ENCODE data around the gene SPHK2. TPM values are rescaled to one million over a fixed set of nuclear protein-coding genes. Genes with fewer than 3 reads are reported as not detected.

The SPHK2 gene
- total RNA-seq, 1 experiment from 2014 or later, result 19.9 TPM

DNA sequence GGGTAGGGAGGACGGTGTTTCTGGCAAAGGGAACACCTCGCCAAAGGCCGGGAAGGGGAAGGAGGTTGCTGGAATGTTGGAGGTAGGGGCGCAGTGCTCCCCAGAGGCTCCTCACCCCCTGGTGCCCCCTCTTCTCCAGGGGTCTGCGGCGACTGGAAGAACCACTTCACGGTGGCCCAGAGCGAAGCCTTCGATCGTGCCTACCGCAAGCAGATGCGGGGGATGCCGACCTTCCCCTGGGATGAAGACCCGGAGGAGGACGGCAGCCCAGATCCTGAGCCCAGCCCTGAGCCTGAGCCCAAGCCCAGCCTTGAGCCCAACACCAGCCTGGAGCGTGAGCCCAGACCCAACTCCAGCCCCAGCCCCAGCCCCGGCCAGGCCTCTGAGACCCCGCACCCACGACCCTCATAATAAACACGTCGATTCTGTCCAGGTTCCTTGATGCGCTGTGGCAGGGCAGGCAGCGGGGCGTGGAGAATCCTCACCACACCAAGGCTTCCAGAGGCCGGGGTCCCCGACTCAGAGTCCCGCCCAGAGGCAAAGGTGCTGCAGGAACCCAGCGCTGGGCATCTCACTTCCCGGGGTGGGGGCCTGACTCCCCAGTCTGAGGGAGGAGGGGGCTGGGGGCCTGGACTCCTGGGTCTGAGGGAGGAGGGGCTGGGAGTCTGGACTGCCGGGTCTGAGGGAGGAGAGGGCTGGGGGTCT is 20.2 kb upstream of the SPHK2 start:
- ATAC-seq (no peak), DNase-seq (ENCODE audit: low read depth, low spot score) (no peak)
- RAD21 ChIA-PET (ENCODE audit: low non-redundant PET in 1 of 2, low total read pairs in 2 of 2, uncharacterized antibody in 2 of 2, unreplicated experiment in 2 of 2), result no interaction called here
- Histone ChIP-seq H3K36me3 (ENCODE audit: control insufficient read depth in 1 of 2, insufficient read depth in 2 of 2, low read length in 2 of 2) (no peaks in the 10 kb centered on the region), H4K20me1 (ENCODE audit: insufficient read depth) (no peaks in the 10 kb centered on the region), H3K79me2 (ENCODE audit: insufficient read depth, low read length) (no peaks in the 10 kb centered on the region), H3K4me1 (ENCODE audit: control insufficient read depth in 1 of 2, insufficient read depth in 2 of 2, low read length in 2 of 2) (no peaks in the 10 kb centered on the region), H3K27me3 (ENCODE audit: insufficient read depth, low read length) (no peaks in the 10 kb centered on the region), H3K4me2 (ENCODE audit: low read length) (no peak overlapping the region), H3K4me3 (replicated peaks in 1 of 2; ENCODE audit: low read depth in 1 of 2, low read length in 2 of 2) (no peak overlapping the region), H2AFZ (ENCODE audit: low read depth, low read length, poor library complexity, severe bottlenecking) (no peak overlapping the region), H3K27ac (ENCODE audit: low read depth, low read length) (no peak overlapping the region), H3K9me2 (ENCODE audit: insufficient read depth) (no peaks in the 10 kb centered on the region), H3K9me3 (ENCODE audit: control insufficient read depth in 1 of 2, insufficient read depth in 1 of 2, low read depth in 1 of 2, low read length in 2 of 2) (no peaks in the 10 kb centered on the region), H3K9ac (ENCODE audit: low read length) (no peak overlapping the region)
- TF ChIP-seq JUND (IDR thresholded peaks at IDR 0.05) (no peak), RAD21 (IDR thresholded peaks at IDR 0.05; ENCODE audit: low read depth) (no peak), SIN3A (IDR thresholded peaks at IDR 0.05; ENCODE audit: low read depth) (no peak), FOSL1 (IDR thresholded peaks at IDR 0.05; ENCODE audit: low read depth) (no peak), TCF7L2 (IDR thresholded peaks at IDR 0.05; ENCODE audit: borderline replicate concordance, extremely low read depth, insufficient read depth, insufficient read length) (no peak), YY1 (IDR thresholded peaks at IDR 0.05; ENCODE audit: extremely low read depth, insufficient replicate concordance, low read depth, low read length) (no peak), EZH2 (IDR thresholded peaks at IDR 0.05) (no peak), ZFX (IDR thresholded peaks at IDR 0.05) (no peak), CEBPB (IDR thresholded peaks at IDR 0.05; ENCODE audit: low read depth) (no peak), POLR2AphosphoS5 (IDR thresholded peaks at IDR 0.05; ENCODE audit: low read depth, low read length) (no peak), ELF1 (IDR thresholded peaks at IDR 0.05; ENCODE audit: borderline replicate concordance, low read depth) (no peak), ZNF274 (IDR thresholded peaks at IDR 0.05; ENCODE audit: low read depth, low read length) (no peak), POLR2A (IDR thresholded peaks at IDR 0.05; ENCODE audit: borderline replicate concordance, extremely low read depth, insufficient read depth, insufficient read length) (no peak)
- TF ChIP-seq, protein P1, sequence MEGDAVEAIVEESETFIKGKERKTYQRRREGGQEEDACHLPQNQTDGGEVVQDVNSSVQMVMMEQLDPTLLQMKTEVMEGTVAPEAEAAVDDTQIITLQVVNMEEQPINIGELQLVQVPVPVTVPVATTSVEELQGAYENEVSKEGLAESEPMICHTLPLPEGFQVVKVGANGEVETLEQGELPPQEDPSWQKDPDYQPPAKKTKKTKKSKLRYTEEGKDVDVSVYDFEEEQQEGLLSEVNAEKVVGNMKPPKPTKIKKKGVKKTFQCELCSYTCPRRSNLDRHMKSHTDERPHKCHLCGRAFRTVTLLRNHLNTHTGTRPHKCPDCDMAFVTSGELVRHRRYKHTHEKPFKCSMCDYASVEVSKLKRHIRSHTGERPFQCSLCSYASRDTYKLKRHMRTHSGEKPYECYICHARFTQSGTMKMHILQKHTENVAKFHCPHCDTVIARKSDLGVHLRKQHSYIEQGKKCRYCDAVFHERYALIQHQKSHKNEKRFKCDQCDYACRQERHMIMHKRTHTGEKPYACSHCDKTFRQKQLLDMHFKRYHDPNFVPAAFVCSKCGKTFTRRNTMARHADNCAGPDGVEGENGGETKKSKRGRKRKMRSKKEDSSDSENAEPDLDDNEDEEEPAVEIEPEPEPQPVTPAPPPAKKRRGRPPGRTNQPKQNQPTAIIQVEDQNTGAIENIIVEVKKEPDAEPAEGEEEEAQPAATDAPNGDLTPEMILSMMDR (IDR thresholded peaks at IDR 0.05 in 2 of 3, conservative IDR thresholded peaks at IDR 0.05 in 1 of 3; ENCODE audit: borderline replicate concordance in 1 of 3, insufficient read depth in 1 of 3, low read depth in 2 of 3, low read length in 2 of 3), result no peak
- TF ChIP-seq, protein P2, sequence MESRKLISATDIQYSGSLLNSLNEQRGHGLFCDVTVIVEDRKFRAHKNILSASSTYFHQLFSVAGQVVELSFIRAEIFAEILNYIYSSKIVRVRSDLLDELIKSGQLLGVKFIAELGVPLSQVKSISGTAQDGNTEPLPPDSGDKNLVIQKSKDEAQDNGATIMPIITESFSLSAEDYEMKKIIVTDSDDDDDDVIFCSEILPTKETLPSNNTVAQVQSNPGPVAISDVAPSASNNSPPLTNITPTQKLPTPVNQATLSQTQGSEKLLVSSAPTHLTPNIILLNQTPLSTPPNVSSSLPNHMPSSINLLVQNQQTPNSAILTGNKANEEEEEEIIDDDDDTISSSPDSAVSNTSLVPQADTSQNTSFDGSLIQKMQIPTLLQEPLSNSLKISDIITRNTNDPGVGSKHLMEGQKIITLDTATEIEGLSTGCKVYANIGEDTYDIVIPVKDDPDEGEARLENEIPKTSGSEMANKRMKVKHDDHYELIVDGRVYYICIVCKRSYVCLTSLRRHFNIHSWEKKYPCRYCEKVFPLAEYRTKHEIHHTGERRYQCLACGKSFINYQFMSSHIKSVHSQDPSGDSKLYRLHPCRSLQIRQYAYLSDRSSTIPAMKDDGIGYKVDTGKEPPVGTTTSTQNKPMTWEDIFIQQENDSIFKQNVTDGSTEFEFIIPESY (IDR thresholded peaks at IDR 0.05; ENCODE audit: extremely low read depth, insufficient replicate concordance, low read length), result no peak
- TF ChIP-seq, protein P3, sequence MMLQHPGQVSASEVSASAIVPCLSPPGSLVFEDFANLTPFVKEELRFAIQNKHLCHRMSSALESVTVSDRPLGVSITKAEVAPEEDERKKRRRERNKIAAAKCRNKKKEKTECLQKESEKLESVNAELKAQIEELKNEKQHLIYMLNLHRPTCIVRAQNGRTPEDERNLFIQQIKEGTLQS (IDR thresholded peaks at IDR 0.05), result no peak
- TF ChIP-seq, protein P4, sequence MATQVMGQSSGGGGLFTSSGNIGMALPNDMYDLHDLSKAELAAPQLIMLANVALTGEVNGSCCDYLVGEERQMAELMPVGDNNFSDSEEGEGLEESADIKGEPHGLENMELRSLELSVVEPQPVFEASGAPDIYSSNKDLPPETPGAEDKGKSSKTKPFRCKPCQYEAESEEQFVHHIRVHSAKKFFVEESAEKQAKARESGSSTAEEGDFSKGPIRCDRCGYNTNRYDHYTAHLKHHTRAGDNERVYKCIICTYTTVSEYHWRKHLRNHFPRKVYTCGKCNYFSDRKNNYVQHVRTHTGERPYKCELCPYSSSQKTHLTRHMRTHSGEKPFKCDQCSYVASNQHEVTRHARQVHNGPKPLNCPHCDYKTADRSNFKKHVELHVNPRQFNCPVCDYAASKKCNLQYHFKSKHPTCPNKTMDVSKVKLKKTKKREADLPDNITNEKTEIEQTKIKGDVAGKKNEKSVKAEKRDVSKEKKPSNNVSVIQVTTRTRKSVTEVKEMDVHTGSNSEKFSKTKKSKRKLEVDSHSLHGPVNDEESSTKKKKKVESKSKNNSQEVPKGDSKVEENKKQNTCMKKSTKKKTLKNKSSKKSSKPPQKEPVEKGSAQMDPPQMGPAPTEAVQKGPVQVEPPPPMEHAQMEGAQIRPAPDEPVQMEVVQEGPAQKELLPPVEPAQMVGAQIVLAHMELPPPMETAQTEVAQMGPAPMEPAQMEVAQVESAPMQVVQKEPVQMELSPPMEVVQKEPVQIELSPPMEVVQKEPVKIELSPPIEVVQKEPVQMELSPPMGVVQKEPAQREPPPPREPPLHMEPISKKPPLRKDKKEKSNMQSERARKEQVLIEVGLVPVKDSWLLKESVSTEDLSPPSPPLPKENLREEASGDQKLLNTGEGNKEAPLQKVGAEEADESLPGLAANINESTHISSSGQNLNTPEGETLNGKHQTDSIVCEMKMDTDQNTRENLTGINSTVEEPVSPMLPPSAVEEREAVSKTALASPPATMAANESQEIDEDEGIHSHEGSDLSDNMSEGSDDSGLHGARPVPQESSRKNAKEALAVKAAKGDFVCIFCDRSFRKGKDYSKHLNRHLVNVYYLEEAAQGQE (IDR thresholded peaks at IDR 0.05; ENCODE audit: low read depth), result no peak
- no TSS peak for BruUV-seq (replicated peaks)
- intact Hi-C loops (cut with micrococcal nuclease), result no loop called here
- CTCF ChIA-PET, result interaction anchor here (1.4 kb wide), 1 partner anchor 10 kb away, joined by 4 read pairs; no protein-coding TSS in a partner anchor
- POLR2A ChIA-PET, result no interaction called here
